WI38 (cell line): ENCODE data around the gene LCLAT1.

Experiments used
- H3K4me3 ChIP-seq: 2 replicates; pipeline ENCODE4 v1.5.1; 2011; ENCODE audit warnings: low read depth, mild to moderate bottlenecking, control low read depth, low read length
- TF ChIP-seq, protein P1 (sequence below): IDR thresholded peaks from 2 replicates; pipeline ENCODE4 v1.5.1; 2012; ENCODE audit warnings: low read depth, mild to moderate bottlenecking, control low read depth, low read length

Gene LCLAT1

GRCh38 chr2:30516166-30516565, 69.1 kb downstream of the LCLAT1 start:
- no peak overlapping the region for H3K4me3 ChIP-seq
- TF ChIP-seq, protein P1, sequence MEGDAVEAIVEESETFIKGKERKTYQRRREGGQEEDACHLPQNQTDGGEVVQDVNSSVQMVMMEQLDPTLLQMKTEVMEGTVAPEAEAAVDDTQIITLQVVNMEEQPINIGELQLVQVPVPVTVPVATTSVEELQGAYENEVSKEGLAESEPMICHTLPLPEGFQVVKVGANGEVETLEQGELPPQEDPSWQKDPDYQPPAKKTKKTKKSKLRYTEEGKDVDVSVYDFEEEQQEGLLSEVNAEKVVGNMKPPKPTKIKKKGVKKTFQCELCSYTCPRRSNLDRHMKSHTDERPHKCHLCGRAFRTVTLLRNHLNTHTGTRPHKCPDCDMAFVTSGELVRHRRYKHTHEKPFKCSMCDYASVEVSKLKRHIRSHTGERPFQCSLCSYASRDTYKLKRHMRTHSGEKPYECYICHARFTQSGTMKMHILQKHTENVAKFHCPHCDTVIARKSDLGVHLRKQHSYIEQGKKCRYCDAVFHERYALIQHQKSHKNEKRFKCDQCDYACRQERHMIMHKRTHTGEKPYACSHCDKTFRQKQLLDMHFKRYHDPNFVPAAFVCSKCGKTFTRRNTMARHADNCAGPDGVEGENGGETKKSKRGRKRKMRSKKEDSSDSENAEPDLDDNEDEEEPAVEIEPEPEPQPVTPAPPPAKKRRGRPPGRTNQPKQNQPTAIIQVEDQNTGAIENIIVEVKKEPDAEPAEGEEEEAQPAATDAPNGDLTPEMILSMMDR, result no peak

- no peak overlapping the region for H3K4me3 ChIP-seq
- TF ChIP-seq, protein P1, result no peak
Measured at GRCh38 chr2:30519796-30520195, 72.8 kb downstream of the LCLAT1 start.

GRCh38 chr2:30522421-30522820, 75.4 kb downstream of the LCLAT1 start:
- TF ChIP-seq, protein P1, result no peak
- no peak overlapping the region for H3K4me3 ChIP-seq

DNA sequence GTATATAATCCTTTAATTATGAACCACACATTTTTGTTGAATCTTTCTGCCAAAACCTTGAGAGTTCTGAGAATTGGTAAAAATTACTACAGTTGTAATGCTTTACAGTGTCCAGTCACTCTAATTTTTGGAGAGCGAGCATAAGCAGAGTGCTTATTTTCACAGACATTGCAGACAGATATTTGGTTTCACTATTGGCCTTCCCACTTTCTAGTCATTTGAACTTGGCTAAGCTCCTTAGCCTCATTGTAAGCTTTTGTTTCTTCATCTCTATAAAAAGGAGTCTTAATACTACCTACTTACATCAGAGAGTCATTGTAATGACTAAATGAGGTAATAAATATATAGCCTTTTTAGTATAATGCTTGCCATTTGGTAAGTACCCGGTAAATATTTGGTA, 80.4 kb downstream of the LCLAT1 start:
- TF ChIP-seq, protein P1, result no peak
- no peak overlapping the region for H3K4me3 ChIP-seq

- TF ChIP-seq, protein P1, result no peak
- H3K4me3 ChIP-seq, result no peak overlapping the region
Measured at GRCh38 chr2:30527859-30528258, 80.8 kb downstream of the LCLAT1 start.

DNA sequence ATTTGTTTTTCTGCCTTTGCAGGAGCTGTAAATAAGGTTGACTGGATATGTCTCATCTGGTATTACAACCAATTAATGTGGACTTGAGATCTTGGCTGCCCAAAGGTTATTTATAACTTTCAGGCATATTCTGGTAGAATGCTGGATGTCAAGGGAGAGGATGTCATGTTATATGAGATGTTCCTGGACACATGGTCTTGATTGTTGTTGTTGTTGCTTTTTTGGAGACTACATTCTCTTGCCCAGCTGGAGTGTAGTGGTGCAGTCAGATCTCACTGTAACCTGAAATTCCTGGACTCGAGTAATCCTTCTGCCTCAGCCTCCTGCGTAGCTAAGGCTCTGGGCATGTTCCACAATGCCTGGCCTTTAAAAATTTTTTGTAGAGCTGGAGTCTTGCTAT, 83.3 kb downstream of the LCLAT1 start:
- TF ChIP-seq, protein P1, result no peak
- no peak overlapping the region for H3K4me3 ChIP-seq

DNA sequence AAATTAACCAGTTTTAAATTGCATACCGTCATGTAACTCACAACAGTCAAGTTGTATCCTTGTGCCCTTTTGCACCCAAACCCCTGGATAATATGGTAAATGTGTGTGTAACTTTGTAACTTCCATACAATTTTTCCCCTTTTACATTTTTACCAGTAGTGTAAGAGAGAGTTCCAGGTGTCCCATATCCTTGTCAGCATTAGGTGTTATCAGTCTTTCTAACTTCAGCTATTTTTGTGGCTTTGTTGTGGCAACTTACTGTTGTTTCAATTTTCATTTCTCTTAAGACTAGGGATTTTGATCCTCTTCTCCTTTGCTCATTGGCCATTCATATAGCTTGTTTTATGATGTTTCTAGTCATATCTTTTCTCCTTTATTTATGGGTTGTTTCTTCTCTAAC, 94.6 kb downstream of the LCLAT1 start:
- no peak overlapping the region for H3K4me3 ChIP-seq
- TF ChIP-seq, protein P1, result no peak
